ENCODE data around the gene OR2A14. TPM values are rescaled to one million over a fixed set of nuclear protein-coding genes. Genes with fewer than 3 reads are reported as not detected.

The OR2A14 gene
- total RNA-seq, 1 experiment from 2014 or later: not detected

DNA sequence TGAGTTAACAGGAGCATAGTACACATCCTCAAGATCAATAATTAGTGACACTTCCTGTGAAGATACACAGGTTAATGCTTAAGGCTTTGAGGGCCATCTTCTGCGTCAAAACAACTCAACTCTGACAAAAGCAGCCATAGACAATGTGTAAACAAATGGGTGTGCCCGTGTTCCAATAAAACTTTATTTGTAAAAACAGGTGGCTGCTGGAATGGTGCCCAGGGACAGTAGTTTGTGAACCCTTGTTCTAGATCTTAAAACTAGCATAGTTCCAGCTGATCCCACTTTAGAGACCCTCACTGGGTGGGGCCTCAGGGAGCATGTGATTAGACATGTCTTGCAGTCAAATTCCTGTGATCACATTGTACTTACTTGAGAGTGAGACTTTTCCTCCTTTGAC is 7.8 kb downstream of the OR2A14 start:
- CTCF ChIA-PET: no interaction called here
- Mint-ChIP-seq H3K36me3 (ENCODE audit: insufficient read depth, unreplicated experiment) (no peaks in the 10 kb centered on the region), H3K27ac (ENCODE audit: low read depth, unreplicated experiment) (no peak overlapping the region), H3K4me1 (ENCODE audit: insufficient read depth, unreplicated experiment) (no peaks in the 10 kb centered on the region), H3K27me3 (ENCODE audit: insufficient read depth, unreplicated experiment) (no peaks in the 10 kb centered on the region), H3K9me3 (ENCODE audit: unreplicated experiment) (no peaks in the 10 kb centered on the region), H3K4me3 (ENCODE audit: unreplicated experiment) (no peak overlapping the region)
- intact Hi-C loops (cut with micrococcal nuclease): no loop called here
- POLR2A ChIA-PET: no interaction called here
- TF ChIP-seq, protein P1, sequence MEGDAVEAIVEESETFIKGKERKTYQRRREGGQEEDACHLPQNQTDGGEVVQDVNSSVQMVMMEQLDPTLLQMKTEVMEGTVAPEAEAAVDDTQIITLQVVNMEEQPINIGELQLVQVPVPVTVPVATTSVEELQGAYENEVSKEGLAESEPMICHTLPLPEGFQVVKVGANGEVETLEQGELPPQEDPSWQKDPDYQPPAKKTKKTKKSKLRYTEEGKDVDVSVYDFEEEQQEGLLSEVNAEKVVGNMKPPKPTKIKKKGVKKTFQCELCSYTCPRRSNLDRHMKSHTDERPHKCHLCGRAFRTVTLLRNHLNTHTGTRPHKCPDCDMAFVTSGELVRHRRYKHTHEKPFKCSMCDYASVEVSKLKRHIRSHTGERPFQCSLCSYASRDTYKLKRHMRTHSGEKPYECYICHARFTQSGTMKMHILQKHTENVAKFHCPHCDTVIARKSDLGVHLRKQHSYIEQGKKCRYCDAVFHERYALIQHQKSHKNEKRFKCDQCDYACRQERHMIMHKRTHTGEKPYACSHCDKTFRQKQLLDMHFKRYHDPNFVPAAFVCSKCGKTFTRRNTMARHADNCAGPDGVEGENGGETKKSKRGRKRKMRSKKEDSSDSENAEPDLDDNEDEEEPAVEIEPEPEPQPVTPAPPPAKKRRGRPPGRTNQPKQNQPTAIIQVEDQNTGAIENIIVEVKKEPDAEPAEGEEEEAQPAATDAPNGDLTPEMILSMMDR (IDR thresholded peaks at IDR 0.05; ENCODE audit: unreplicated experiment): no peak
- no TSS peak for BruUV-seq (replicated peaks)
- no peak for DNase-seq (ENCODE audit: unreplicated experiment)

GRCh38 chr7:144132262-144132661 is 9.3 kb downstream of the OR2A14 start:
- DNase-seq (ENCODE audit: unreplicated experiment): no peak
- CTCF ChIA-PET: interaction anchor here (0.7 kb wide), 1 partner anchor 85 kb away, joined by 4 read pairs; no protein-coding TSS in a partner anchor
- Mint-ChIP-seq H3K27ac (ENCODE audit: low read depth, unreplicated experiment) (no peak overlapping the region), H3K27me3 (ENCODE audit: insufficient read depth, unreplicated experiment) (no peaks in the 10 kb centered on the region), H3K9me3 (ENCODE audit: unreplicated experiment) (no peaks in the 10 kb centered on the region), H3K36me3 (ENCODE audit: insufficient read depth, unreplicated experiment) (no peaks in the 10 kb centered on the region), H3K4me1 (ENCODE audit: insufficient read depth, unreplicated experiment) (no peaks in the 10 kb centered on the region), H3K4me3 (ENCODE audit: unreplicated experiment) (no peak overlapping the region)
- intact Hi-C loops (cut with micrococcal nuclease): no loop called here
- POLR2A ChIA-PET: no interaction called here
- TF ChIP-seq, protein P1 (IDR thresholded peaks at IDR 0.05; ENCODE audit: unreplicated experiment): no peak
- no TSS peak for BruUV-seq (replicated peaks)

- ChIA-PET POLR2A (no interaction called here), CTCF (no interaction called here)
- H3K4me3 Mint-ChIP-seq (ENCODE audit: unreplicated experiment): no peak overlapping the region
- H3K9me3 Mint-ChIP-seq (ENCODE audit: unreplicated experiment): no peaks in the 10 kb centered on the region
- TF ChIP-seq, protein P1 (IDR thresholded peaks at IDR 0.05; ENCODE audit: unreplicated experiment): no peak
- H3K27me3 Mint-ChIP-seq (ENCODE audit: insufficient read depth, unreplicated experiment): no peaks in the 10 kb centered on the region
- intact Hi-C loops (cut with micrococcal nuclease): no loop called here
- no peaks in the 10 kb centered on the region for H3K36me3 Mint-ChIP-seq (ENCODE audit: insufficient read depth, unreplicated experiment)
- BruUV-seq (replicated peaks): no TSS peak
- no peak for DNase-seq (ENCODE audit: unreplicated experiment)
- no peaks in the 10 kb centered on the region for H3K4me1 Mint-ChIP-seq (ENCODE audit: insufficient read depth, unreplicated experiment)
- no peak overlapping the region for H3K27ac Mint-ChIP-seq (ENCODE audit: low read depth, unreplicated experiment)
These were observed 10.3 kb downstream of the OR2A14 start for GRCh38 chr7:144133307-144133706.

GRCh38 chr7:144134116-144134515 is 11.1 kb downstream of the OR2A14 start:
- POLR2A ChIA-PET: no interaction called here
- H3K27ac Mint-ChIP-seq (ENCODE audit: low read depth, unreplicated experiment): no peak overlapping the region

More at GRCh38 chr7:144134116-144134515, 11.1 kb downstream of the OR2A14 start:
- no peak for DNase-seq (ENCODE audit: unreplicated experiment)
- H3K4me3 Mint-ChIP-seq (ENCODE audit: unreplicated experiment): no peak overlapping the region
- BruUV-seq (replicated peaks): no TSS peak
- H3K4me1 Mint-ChIP-seq (ENCODE audit: insufficient read depth, unreplicated experiment): no peaks in the 10 kb centered on the region
- no peaks in the 10 kb centered on the region for H3K9me3 Mint-ChIP-seq (ENCODE audit: unreplicated experiment)
- TF ChIP-seq, protein P1 (IDR thresholded peaks at IDR 0.05; ENCODE audit: unreplicated experiment): no peak
- intact Hi-C loops (cut with micrococcal nuclease): no loop called here
- no peaks in the 10 kb centered on the region for H3K36me3 Mint-ChIP-seq (ENCODE audit: insufficient read depth, unreplicated experiment)
- CTCF ChIA-PET: interaction anchor here (0.6 kb wide), 1 partner anchor 715 kb away, joined by 3 read pairs; no protein-coding TSS in a partner anchor
- H3K27me3 Mint-ChIP-seq (ENCODE audit: insufficient read depth, unreplicated experiment): no peaks in the 10 kb centered on the region
